ENCODE measurements around the gene CPNE2.
A peak's percentile ranks its signal among the peaks of the same experiment; 100 is the strongest.

The CPNE2 gene

GRCh38 chr16:57165938-57166337 lies 73.6 kb downstream of the CPNE2 start:
- no peak overlapping the region for H3K4me3 ChIP-seq (ENCODE audit: control insufficient read depth, low read depth, low read length)
- TF ChIP-seq CTCF (IDR thresholded peaks at IDR 0.05; ENCODE audit: control insufficient read depth, insufficient read depth, low read depth, low read length, missing control alignments): no peak
- DNase-seq (ENCODE audit: low read depth): no peak

GRCh38 chr16:57166451-57166850 lies 74.1 kb downstream of the CPNE2 start:
- H3K4me3 ChIP-seq (ENCODE audit: control insufficient read depth, low read depth, low read length): no peak overlapping the region
- TF ChIP-seq CTCF (IDR thresholded peaks at IDR 0.05; ENCODE audit: control insufficient read depth, insufficient read depth, low read depth, low read length, missing control alignments): no peak
- no peak for DNase-seq (ENCODE audit: low read depth)

DNA sequence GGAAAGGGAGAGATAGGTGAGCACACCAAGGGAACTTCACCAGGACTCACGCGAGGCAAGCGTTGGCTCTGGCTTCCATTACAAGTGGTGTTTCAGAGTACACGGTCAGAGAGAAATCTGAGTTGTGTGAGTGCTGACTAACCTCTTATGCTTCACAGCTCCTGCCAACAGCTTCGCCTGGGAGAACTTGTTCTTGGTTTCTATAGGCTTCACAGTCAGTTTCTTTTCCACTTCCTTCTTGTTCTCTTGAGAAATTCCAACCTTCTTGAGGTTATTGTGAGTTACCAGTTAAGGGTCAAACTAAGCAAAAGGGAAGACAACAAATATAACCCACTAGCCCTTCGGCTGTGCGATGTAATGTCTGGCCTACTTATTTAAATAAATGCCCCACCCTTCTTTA lies 74.6 kb downstream of the CPNE2 start:
- TF ChIP-seq CTCF (IDR thresholded peaks at IDR 0.05; ENCODE audit: control insufficient read depth, insufficient read depth, low read depth, low read length, missing control alignments): no peak
- no peak overlapping the region for H3K4me3 ChIP-seq (ENCODE audit: control insufficient read depth, low read depth, low read length)
- no peak for DNase-seq (ENCODE audit: low read depth)

- no peak for DNase-seq (ENCODE audit: low read depth)
- H3K4me3 ChIP-seq (ENCODE audit: control insufficient read depth, low read depth, low read length): no peak overlapping the region
- TF ChIP-seq CTCF (IDR thresholded peaks at IDR 0.05; ENCODE audit: control insufficient read depth, insufficient read depth, low read depth, low read length, missing control alignments): no peak
Observed at GRCh38 chr16:57167538-57167937, 75.2 kb downstream of the CPNE2 start.

DNA sequence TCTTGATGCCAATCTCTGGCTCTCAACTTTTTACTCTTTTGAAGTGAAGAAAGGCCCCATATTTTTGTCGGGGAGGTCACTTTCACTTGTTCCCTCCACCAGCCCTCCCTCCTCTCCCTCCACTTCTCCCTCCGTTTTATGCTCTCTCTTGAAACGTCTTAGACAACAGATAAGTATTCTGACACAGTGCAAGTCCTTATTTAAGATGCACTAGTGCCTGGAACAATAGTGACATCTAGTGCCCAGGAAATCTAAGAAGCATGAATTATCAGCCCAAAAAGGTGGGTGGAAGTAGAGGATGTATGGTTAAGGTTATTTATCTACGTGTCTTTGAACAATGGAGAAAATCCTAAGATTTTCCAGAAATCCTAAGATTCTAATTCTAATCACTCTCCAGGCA lies 75.6 kb downstream of the CPNE2 start:
- H3K4me3 ChIP-seq (ENCODE audit: control insufficient read depth, low read depth, low read length): no peak overlapping the region
- TF ChIP-seq CTCF (IDR thresholded peaks at IDR 0.05; ENCODE audit: control insufficient read depth, insufficient read depth, low read depth, low read length, missing control alignments): peak; percentile 75
- DNase-seq (ENCODE audit: low read depth): peak; percentile 46

GRCh38 chr16:57169327-57169726 lies 76.9 kb downstream of the CPNE2 start:
- no peak for TF ChIP-seq CTCF (IDR thresholded peaks at IDR 0.05; ENCODE audit: control insufficient read depth, insufficient read depth, low read depth, low read length, missing control alignments)
- no peak for DNase-seq (ENCODE audit: low read depth)
- no peak overlapping the region for H3K4me3 ChIP-seq (ENCODE audit: control insufficient read depth, low read depth, low read length)

DNA sequence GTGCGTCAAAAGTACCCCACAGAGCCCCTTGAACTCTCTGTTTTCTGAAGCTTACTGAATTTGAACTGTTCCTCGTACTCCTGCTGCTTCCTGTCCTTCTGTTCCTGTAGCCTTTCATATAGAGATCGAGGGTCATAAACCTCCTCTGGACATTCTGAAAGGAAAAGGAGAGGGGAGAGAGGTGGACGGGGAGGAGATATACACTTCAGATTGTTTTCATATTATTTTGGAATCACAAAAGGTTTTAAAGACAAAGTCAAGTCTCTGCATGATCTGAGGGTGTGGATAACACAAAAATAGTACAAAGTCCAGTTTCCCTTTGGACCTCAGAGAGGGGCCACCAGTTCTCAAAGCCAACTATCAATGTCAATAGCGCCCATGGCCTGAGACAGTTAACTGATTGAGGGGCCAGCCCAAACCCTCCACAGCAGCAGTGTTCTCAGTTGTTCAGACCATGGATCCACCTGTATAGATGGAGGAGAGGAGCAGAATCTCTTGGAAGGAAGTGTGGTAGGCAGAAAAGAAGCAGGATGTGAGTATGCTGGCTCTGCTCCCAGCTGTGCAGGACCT lies 80.4 kb downstream of the CPNE2 start:
- TF ChIP-seq CTCF (IDR thresholded peaks at IDR 0.05; ENCODE audit: control insufficient read depth, insufficient read depth, low read depth, low read length, missing control alignments): no peak
- no peak for DNase-seq (ENCODE audit: low read depth)

More for the DNA sequence above, 80.4 kb downstream of the CPNE2 start:
- no peak overlapping the region for H3K4me3 ChIP-seq (ENCODE audit: control insufficient read depth, low read depth, low read length)

All from AG09309 (cell line).